ENCODE data around the gene GLIS1.

The GLIS1 gene

DNA sequence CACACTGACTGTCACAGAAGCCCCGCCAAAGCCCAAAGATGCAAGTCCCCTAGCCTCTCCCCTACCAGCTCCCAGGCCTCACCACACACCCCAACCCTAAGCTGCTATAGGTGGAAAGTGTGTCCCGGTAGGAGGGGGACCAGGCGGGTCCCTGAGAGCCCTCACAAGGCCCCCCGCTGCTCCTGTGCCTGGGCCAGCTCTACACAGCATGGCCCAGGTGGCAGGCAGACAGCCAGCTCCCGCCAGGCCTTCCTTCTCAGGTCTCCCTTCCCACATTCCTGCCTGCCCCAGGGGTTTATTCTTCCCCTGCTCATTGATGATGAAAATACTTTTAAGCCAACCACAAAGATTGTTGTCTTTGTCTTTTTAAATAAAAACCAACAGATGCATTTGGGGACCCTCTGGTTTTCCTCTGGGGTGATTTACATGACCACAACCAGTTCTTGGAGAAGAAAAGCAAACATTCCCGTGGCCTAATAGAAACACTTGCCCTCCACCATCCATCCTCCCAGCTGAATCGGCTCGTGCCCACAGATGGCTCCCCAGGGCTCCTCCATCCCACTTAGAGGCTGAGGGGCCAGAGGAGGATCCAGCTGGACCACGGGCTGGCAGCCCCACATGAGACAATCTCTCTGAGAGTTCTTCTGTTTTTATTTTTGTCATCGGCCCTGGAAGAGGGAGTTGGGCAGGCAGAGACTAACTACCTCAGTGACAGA lies 186.7 kb downstream of the GLIS1 start:
- no peaks in the 10 kb centered on the region for H4K20me1 ChIP-seq (ENCODE audit: insufficient read depth, low read length, poor library complexity, severe bottlenecking)
- no peak overlapping the region for H3K4me2 ChIP-seq (ENCODE audit: low read depth, low read length, poor library complexity, severe bottlenecking)
- H3K9me2 ChIP-seq (replicated peaks; ENCODE audit: low read depth, low read length) = no peaks in the 10 kb centered on the region
- TF ChIP-seq EZH2phosphoT487 (IDR thresholded peaks at IDR 0.05; ENCODE audit: borderline replicate concordance) = no peak
- TF ChIP-seq, protein P1, sequence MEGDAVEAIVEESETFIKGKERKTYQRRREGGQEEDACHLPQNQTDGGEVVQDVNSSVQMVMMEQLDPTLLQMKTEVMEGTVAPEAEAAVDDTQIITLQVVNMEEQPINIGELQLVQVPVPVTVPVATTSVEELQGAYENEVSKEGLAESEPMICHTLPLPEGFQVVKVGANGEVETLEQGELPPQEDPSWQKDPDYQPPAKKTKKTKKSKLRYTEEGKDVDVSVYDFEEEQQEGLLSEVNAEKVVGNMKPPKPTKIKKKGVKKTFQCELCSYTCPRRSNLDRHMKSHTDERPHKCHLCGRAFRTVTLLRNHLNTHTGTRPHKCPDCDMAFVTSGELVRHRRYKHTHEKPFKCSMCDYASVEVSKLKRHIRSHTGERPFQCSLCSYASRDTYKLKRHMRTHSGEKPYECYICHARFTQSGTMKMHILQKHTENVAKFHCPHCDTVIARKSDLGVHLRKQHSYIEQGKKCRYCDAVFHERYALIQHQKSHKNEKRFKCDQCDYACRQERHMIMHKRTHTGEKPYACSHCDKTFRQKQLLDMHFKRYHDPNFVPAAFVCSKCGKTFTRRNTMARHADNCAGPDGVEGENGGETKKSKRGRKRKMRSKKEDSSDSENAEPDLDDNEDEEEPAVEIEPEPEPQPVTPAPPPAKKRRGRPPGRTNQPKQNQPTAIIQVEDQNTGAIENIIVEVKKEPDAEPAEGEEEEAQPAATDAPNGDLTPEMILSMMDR (conservative IDR thresholded peaks at IDR 0.05; ENCODE audit: low read length) = no peak
- H3K9ac ChIP-seq (ENCODE audit: low read depth, low read length, poor library complexity, severe bottlenecking) = no peak overlapping the region
- peaks cover 42% of the 10 kb centered on the region for H3K4me1 ChIP-seq (ENCODE audit: insufficient read depth, low read length, poor library complexity, severe bottlenecking)
- no peaks in the 10 kb centered on the region for H3K9me3 ChIP-seq (ENCODE audit: insufficient read depth, low read depth, low read length)
- H3K27me3 ChIP-seq (ENCODE audit: insufficient read depth, low read length, poor library complexity, severe bottlenecking) = no peaks in the 10 kb centered on the region
- no peaks in the 10 kb centered on the region for H3K79me2 ChIP-seq (ENCODE audit: insufficient read depth, low read length)
- H3K36me3 ChIP-seq (ENCODE audit: insufficient read depth, low read length) = no peaks in the 10 kb centered on the region
- no peak overlapping the region for H2AFZ ChIP-seq (ENCODE audit: low read length)
- peaks cover under 1% of the 10 kb centered on the region; the same call in 1 of the 2 replicates for H3F3A ChIP-seq (ENCODE audit: low read depth)
- H3K4me3 ChIP-seq (ENCODE audit: low read length, poor library complexity, severe bottlenecking) = no peak overlapping the region

DNA sequence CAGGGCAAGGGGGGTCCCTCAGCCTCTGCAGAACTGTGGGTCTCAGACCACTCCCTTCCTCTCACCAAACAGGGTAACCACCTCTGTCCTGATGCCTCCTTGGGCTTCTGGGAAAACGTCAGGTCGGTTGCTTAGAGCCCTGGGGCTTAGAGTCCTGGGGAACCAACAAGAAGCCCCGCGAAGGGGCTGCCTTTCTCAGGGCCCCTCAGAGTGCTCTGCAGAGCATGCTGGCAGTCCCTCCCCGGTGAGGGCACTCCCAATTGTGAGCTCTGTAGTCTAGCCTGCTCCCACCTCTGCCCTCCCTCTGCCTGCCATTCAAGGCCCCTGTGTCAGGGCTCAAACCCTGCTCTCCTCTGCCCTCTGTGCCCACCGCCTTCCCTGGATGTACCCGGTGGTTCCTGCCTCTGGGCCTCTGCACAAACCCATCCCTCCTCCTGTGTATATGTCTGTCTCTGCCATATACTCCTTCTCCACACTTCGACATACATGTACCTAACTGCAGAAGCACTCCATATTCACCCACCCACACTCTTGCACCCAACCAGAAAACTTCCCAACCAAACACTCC lies 187.5 kb downstream of the GLIS1 start:
- H3K79me2 ChIP-seq (ENCODE audit: insufficient read depth, low read length) = no peaks in the 10 kb centered on the region
- no peak overlapping the region for H3K4me3 ChIP-seq (ENCODE audit: low read length, poor library complexity, severe bottlenecking)
- H3F3A ChIP-seq (ENCODE audit: low read depth) = no peaks in the 10 kb centered on the region; the same call in 1 of the 2 replicates
- H3K9me2 ChIP-seq (replicated peaks; ENCODE audit: low read depth, low read length) = no peaks in the 10 kb centered on the region
- no peak overlapping the region for H3K9ac ChIP-seq (ENCODE audit: low read depth, low read length, poor library complexity, severe bottlenecking)
- H2AFZ ChIP-seq (ENCODE audit: low read length) = no peak overlapping the region
- peaks cover 39% of the 10 kb centered on the region for H3K4me1 ChIP-seq (ENCODE audit: insufficient read depth, low read length, poor library complexity, severe bottlenecking)
- H3K27me3 ChIP-seq (ENCODE audit: insufficient read depth, low read length, poor library complexity, severe bottlenecking) = no peaks in the 10 kb centered on the region
- TF ChIP-seq EZH2phosphoT487 (IDR thresholded peaks at IDR 0.05; ENCODE audit: borderline replicate concordance) = no peak
- TF ChIP-seq, protein P1 (conservative IDR thresholded peaks at IDR 0.05; ENCODE audit: low read length) = no peak
- no peaks in the 10 kb centered on the region for H3K36me3 ChIP-seq (ENCODE audit: insufficient read depth, low read length)
- no peaks in the 10 kb centered on the region for H3K9me3 ChIP-seq (ENCODE audit: insufficient read depth, low read depth, low read length)
- H3K4me2 ChIP-seq (ENCODE audit: low read depth, low read length, poor library complexity, severe bottlenecking) = no peak overlapping the region
- no peaks in the 10 kb centered on the region for H4K20me1 ChIP-seq (ENCODE audit: insufficient read depth, low read length, poor library complexity, severe bottlenecking)

DNA sequence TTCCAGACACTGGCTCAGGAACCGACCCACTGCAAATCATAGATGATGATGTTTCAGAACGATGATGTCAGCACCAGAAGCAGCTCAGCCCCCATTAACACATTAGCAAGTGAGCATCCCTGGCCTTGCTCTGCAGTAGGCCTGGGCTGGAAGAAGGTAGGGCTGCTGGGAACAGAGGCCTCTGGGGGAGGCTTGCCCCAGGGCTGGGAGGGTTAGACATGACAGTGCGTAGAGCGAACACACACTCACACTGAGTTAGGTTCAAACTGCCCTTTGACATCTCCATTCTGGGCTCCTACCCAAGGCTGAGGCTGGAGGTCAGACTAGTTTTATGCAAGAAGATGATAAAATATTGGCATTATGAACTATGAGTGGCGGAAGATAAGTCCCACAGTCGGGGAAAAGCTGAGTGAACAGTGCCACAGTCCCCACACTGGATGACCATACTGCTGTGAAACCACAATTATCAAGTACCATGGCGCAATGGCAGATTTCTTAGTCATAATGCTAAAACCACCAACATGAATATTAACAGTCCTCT lies 188.7 kb downstream of the GLIS1 start:
- TF ChIP-seq, protein P1 (conservative IDR thresholded peaks at IDR 0.05; ENCODE audit: low read length) = no peak
- TF ChIP-seq EZH2phosphoT487 (IDR thresholded peaks at IDR 0.05; ENCODE audit: borderline replicate concordance) = no peak
- Histone ChIP-seq H3K4me1 (ENCODE audit: insufficient read depth, low read length, poor library complexity, severe bottlenecking) (peaks cover 39% of the 10 kb centered on the region), H3K27me3 (ENCODE audit: insufficient read depth, low read length, poor library complexity, severe bottlenecking) (no peaks in the 10 kb centered on the region), H3K4me2 (ENCODE audit: low read depth, low read length, poor library complexity, severe bottlenecking) (no peak overlapping the region), H3K36me3 (ENCODE audit: insufficient read depth, low read length) (no peaks in the 10 kb centered on the region), H4K20me1 (ENCODE audit: insufficient read depth, low read length, poor library complexity, severe bottlenecking) (no peaks in the 10 kb centered on the region), H3K79me2 (ENCODE audit: insufficient read depth, low read length) (no peaks in the 10 kb centered on the region), H3K9me2 (replicated peaks; ENCODE audit: low read depth, low read length) (no peaks in the 10 kb centered on the region), H3F3A (ENCODE audit: low read depth) (no peaks in the 10 kb centered on the region; the same call in 1 of the 2 replicates), H3K9ac (ENCODE audit: low read depth, low read length, poor library complexity, severe bottlenecking) (no peak overlapping the region), H3K9me3 (ENCODE audit: insufficient read depth, low read depth, low read length) (no peaks in the 10 kb centered on the region), H3K4me3 (ENCODE audit: low read length, poor library complexity, severe bottlenecking) (no peak overlapping the region), H2AFZ (ENCODE audit: low read length) (no peak overlapping the region)
